Smooth muscle cell (in vitro differentiated cells): ENCODE measurements around the gene C1QTNF3. TPM values are rescaled to one million over a fixed set of nuclear protein-coding genes. Genes with fewer than 3 reads are reported as not detected.

Experiments
- DNase-seq: peaks from one replicate; lab custom pipeline; 2025; ENCODE audit not compliant: unreplicated experiment; lab: John Stamatoyannopoulos, UW
- H2AFZ ChIP-seq: fragments of 200-600 bp; sonication (generic); 2 replicates; pipeline ENCODE4 v1.6.0; 2016; ENCODE audit warnings: antibody characterized with exemption, low read depth, mild to moderate bottlenecking
- H3F3A ChIP-seq: fragments of 200-600 bp; sonication (generic); 2 replicates; pipeline ENCODE4 v1.6.0; 2017; ENCODE audit warnings: antibody characterized with exemption, low read depth
- H3K27ac ChIP-seq: fragments of 200-600 bp; sonication (generic); 2 replicates; pipeline ENCODE4 v1.5.1; 2016; ENCODE audit warnings: low read depth, mild to moderate bottlenecking
- H3K27me3 ChIP-seq: fragments of 200-600 bp; sonication (generic); 2 replicates; pipeline ENCODE4 v1.6.1; 2016; ENCODE audit warnings: low read depth, mild to moderate bottlenecking
- H3K36me3 ChIP-seq: fragments of 200-600 bp; sonication (generic); 2 replicates; pipeline ENCODE4 v1.5.1; 2016; ENCODE audit warnings: low read depth
- H3K4me1 ChIP-seq: fragments of 200-600 bp; sonication (generic); 2 replicates; pipeline ENCODE4 v1.5.1; 2016; ENCODE audit warnings: low read depth
- H3K4me2 ChIP-seq: fragments of 200-600 bp; sonication (generic); 2 replicates; pipeline ENCODE4 v1.6.0; 2016; ENCODE audit warnings: mild to moderate bottlenecking
- H3K4me3 ChIP-seq: fragments of 200-600 bp; sonication (generic); 2 replicates; pipeline ENCODE4 v1.5.1; 2016; ENCODE audit warnings: mild to moderate bottlenecking
- H3K79me2 ChIP-seq: fragments of 200-600 bp; sonication (generic); 2 replicates; pipeline ENCODE4 v1.6.0; 2016; ENCODE audit warnings: low read depth, mild to moderate bottlenecking
- H3K9ac ChIP-seq: fragments of 200-600 bp; sonication (generic); 2 replicates; pipeline ENCODE4 v1.6.0; 2016; ENCODE audit warnings: low read depth
- H3K9me3 ChIP-seq: fragments of 200-600 bp; sonication (generic); replicated peaks from 2 replicates; pipeline ENCODE4 v1.5.1; 2016; ENCODE audit warnings: low read depth
- H4K20me1 ChIP-seq: fragments of 200-600 bp; sonication (generic); 2 replicates; pipeline ENCODE4 v1.6.0; 2016; ENCODE audit warnings: low read depth
- CTCF ChIP-seq: fragments of 200-600 bp; sonication (generic); IDR thresholded peaks from 2 replicates; pipeline ENCODE4 v1.5.1; 2017; ENCODE audit warnings: borderline replicate concordance, mild to moderate bottlenecking, antibody characterized with exemption; ENCODE audit not compliant: insufficient read depth, poor library complexity, severe bottlenecking
- WGBS: methylation state at CpG from one replicate; pipeline ENCODE4 v1.1.7; 2016; ENCODE audit warnings: low lambda C conversion rate; 5-methylcytosine and 5-hydroxymethylcytosine counted together
- polyA plus RNA-seq: library from polyadenylated mRNA; unstranded; fragments of >200 nt; fragmentation: Nextera tagmentation; extraction: Ambion mirVana; gene quantifications from 2 replicates; pipeline ENCODE4 v1.2.1, GENCODE V29; 2016
- total RNA-seq: library from RNA; depleted of rRNA; stranded (reverse); fragments of >200 nt; gene quantifications from 2 replicates; pipeline ENCODE4 v1.2.3, GENCODE V29; 2014

C1QTNF3 gene
- total and polyA plus RNA-seq, 2 experiments from 2014 or later, result 3.7 to 4.8 TPM

- Histone ChIP-seq H3K27me3 (no peaks in the 10 kb centered on the region), H3K9me3 (no peaks in the 10 kb centered on the region), H3K36me3 (no peaks in the 10 kb centered on the region), H3K27ac (no peak overlapping the region), H2AFZ (no peak overlapping the region), H4K20me1 (no peaks in the 10 kb centered on the region), H3F3A (peaks cover 5% of the 10 kb centered on the region), H3K9ac (no peak overlapping the region), H3K4me2 (no peak overlapping the region), H3K79me2 (no peaks in the 10 kb centered on the region), H3K4me3 (no peak overlapping the region), H3K4me1 (peaks cover 10% of the 10 kb centered on the region)
- 95% methylated on average over 7 of the region's 7 CpGs for WGBS
- TF ChIP-seq CTCF, result no peak
- DNase-seq, result no peak
These were observed 692 bp downstream of the C1QTNF3 start for GRCh38 chr5:34042321-34042720.

- no peaks in the 10 kb centered on the region for H4K20me1 ChIP-seq
- no peak overlapping the region for H3K9ac ChIP-seq
- TF ChIP-seq CTCF, result no peak
- no peaks in the 10 kb centered on the region for H3K79me2 ChIP-seq
- DNase-seq, result no peak
- no peak overlapping the region for H2AFZ ChIP-seq
- H3K36me3 ChIP-seq, result no peaks in the 10 kb centered on the region
- peaks cover 10% of the 10 kb centered on the region for H3K4me1 ChIP-seq
- no peak overlapping the region for H3K4me3 ChIP-seq
- H3K9me3 ChIP-seq, result no peaks in the 10 kb centered on the region
- H3K27me3 ChIP-seq, result no peaks in the 10 kb centered on the region
- WGBS, result 41% methylated on average over 1 of the region's 1 CpG
- H3K27ac ChIP-seq, result no peak overlapping the region
- no peak overlapping the region for H3K4me2 ChIP-seq
- H3F3A ChIP-seq, result peaks cover 5% of the 10 kb centered on the region
These were observed 1.6 kb downstream of the C1QTNF3 start for GRCh38 chr5:34041247-34041972.

- Histone ChIP-seq H3K27ac (no peak overlapping the region), H3K36me3 (no peaks in the 10 kb centered on the region), H3K4me3 (no peak overlapping the region), H3K4me2 (peak overlapping the region; percentile 31), H4K20me1 (no peaks in the 10 kb centered on the region), H3K79me2 (no peaks in the 10 kb centered on the region), H3K9ac (no peak overlapping the region), H2AFZ (no peak overlapping the region), H3K4me1 (peaks cover 10% of the 10 kb centered on the region), H3K27me3 (no peaks in the 10 kb centered on the region), H3F3A (peaks cover 5% of the 10 kb centered on the region), H3K9me3 (no peaks in the 10 kb centered on the region)
- DNase-seq, result no peak
- TF ChIP-seq CTCF, result no peak
- WGBS, result 37% methylated on average over 3 of the region's 3 CpGs
These were observed 2.5 kb downstream of the C1QTNF3 start for GRCh38 chr5:34040472-34040871.

GRCh38 chr5:34039398-34040157, 3.4 kb downstream of the C1QTNF3 start:
- no peak for TF ChIP-seq CTCF
- no peak for DNase-seq
- H3K4me3 ChIP-seq, result no peak overlapping the region

More at GRCh38 chr5:34039398-34040157, 3.4 kb downstream of the C1QTNF3 start:
- Histone ChIP-seq H2AFZ (no peak overlapping the region), H3K4me2 (no peak overlapping the region), H3K27me3 (no peaks in the 10 kb centered on the region), H3F3A (peaks cover 5% of the 10 kb centered on the region), H4K20me1 (no peaks in the 10 kb centered on the region), H3K4me1 (peaks cover 10% of the 10 kb centered on the region), H3K9ac (no peak overlapping the region), H3K27ac (no peak overlapping the region), H3K36me3 (no peaks in the 10 kb centered on the region), H3K9me3 (no peaks in the 10 kb centered on the region), H3K79me2 (no peaks in the 10 kb centered on the region)
- 91% methylated on average over 10 of the region's 10 CpGs for WGBS
